Hepatocyte (in vitro differentiated cells): ENCODE results near the gene GNPDA1. TPM values are rescaled to one million over a fixed set of nuclear protein-coding genes. Genes with fewer than 3 reads are reported as not detected.

ENCODE experiments used
- DNase-seq: peaks from one replicate; pipeline ENCODE4 v3.0.0-alpha.2; 2016; ENCODE audit warnings: low spot score
- H2AFZ ChIP-seq: fragments of 200-600 bp; sonication (generic); 2 replicates; pipeline ENCODE4 v1.6.0; 2016; ENCODE audit warnings: antibody characterized with exemption, mild to moderate bottlenecking
- H3K27ac ChIP-seq: fragments of 200-600 bp; sonication (generic); 2 replicates; pipeline ENCODE4 v1.5.1; 2016; ENCODE audit warnings: mild to moderate bottlenecking
- H3K27me3 ChIP-seq: fragments of 200-600 bp; sonication (generic); 2 replicates; pipeline ENCODE4 v1.6.1; 2016
- H3K36me3 ChIP-seq: fragments of 200-600 bp; sonication (generic); replicated peaks from 2 replicates; pipeline ENCODE4 v1.5.1; 2016; ENCODE audit warnings: low read depth; ENCODE audit not compliant: insufficient read depth
- H3K4me1 ChIP-seq: fragments of 200-600 bp; sonication (generic); 2 replicates; pipeline ENCODE4 v1.5.1; 2016; ENCODE audit warnings: mild to moderate bottlenecking, moderate library complexity; ENCODE audit not compliant: insufficient read depth
- H3K4me2 ChIP-seq: fragments of 200-600 bp; sonication (generic); 2 replicates; pipeline ENCODE4 v1.6.0; 2016
- H3K4me3 ChIP-seq: fragments of 200-600 bp; sonication (generic); 2 replicates; pipeline ENCODE4 v1.5.1; 2016; ENCODE audit warnings: mild to moderate bottlenecking
- H3K79me2 ChIP-seq: fragments of 200-600 bp; sonication (generic); 2 replicates; pipeline ENCODE4 v1.6.0; 2017; ENCODE audit warnings: mild to moderate bottlenecking
- H3K9me2 ChIP-seq: fragments of 200-600 bp; sonication (generic); replicated peaks from 2 replicates; pipeline ENCODE4 v1.6.0; 2017; ENCODE audit warnings: mild to moderate bottlenecking; ENCODE audit not compliant: insufficient read depth
- H3K9me3 ChIP-seq: fragments of 200-600 bp; sonication (generic); 2 replicates; pipeline ENCODE4 v1.5.1; 2016; ENCODE audit warnings: low read depth, mild to moderate bottlenecking
- H4K20me1 ChIP-seq: fragments of 200-600 bp; sonication (generic); 2 replicates; pipeline ENCODE4 v1.6.0; 2016; ENCODE audit warnings: mild to moderate bottlenecking; ENCODE audit not compliant: insufficient read depth, poor library complexity, severe bottlenecking
- CTCF ChIP-seq: fragments of 200-600 bp; sonication (generic); IDR thresholded peaks from 2 replicates; pipeline ENCODE4 v1.5.1; 2016; ENCODE audit warnings: antibody characterized with exemption, mild to moderate bottlenecking; ENCODE audit not compliant: poor library complexity
- EZH2 ChIP-seq: fragments of 200-600 bp; sonication (generic); IDR thresholded peaks from 2 replicates; pipeline ENCODE4 v1.6.1; 2016; ENCODE audit warnings: antibody characterized with exemption, mild to moderate bottlenecking, borderline replicate concordance
- EZH2phosphoT487 ChIP-seq: fragments of 200-600 bp; sonication (generic); IDR thresholded peaks from one replicate; pipeline ENCODE4 v1.6.1; 2018; ENCODE audit warnings: antibody characterized with exemption, mild to moderate bottlenecking, low read depth, moderate library complexity; ENCODE audit not compliant: unreplicated experiment, severe bottlenecking
- WGBS: methylation state at CpG from one replicate; pipeline ENCODE4 v1.1.6; 2016; ENCODE audit warnings: low lambda C conversion rate; ENCODE audit errors: missing lambda C conversion rate; 5-methylcytosine and 5-hydroxymethylcytosine counted together
- polyA plus RNA-seq: library from polyadenylated mRNA; unstranded; fragments of >200 nt; fragmentation: Nextera tagmentation; extraction: Ambion mirVana; gene quantifications from 2 replicates; pipeline ENCODE4 v1.2.1, GENCODE V29; 2016
- total RNA-seq: library from RNA; depleted of rRNA; stranded (reverse); fragments of >200 nt; gene quantifications from 2 replicates; pipeline ENCODE4 v1.2.3, GENCODE V29; 2014

The GNPDA1 gene
- total and polyA plus RNA-seq, 2 experiments from 2014 or later, result 97.3 to 106 TPM

GRCh38 chr5:141966963-141967333, 45.9 kb downstream of the GNPDA1 start:
- no peaks in the 10 kb centered on the region for H3K27me3 ChIP-seq
- H4K20me1 ChIP-seq, result no peaks in the 10 kb centered on the region
- TF ChIP-seq CTCF, result no peak
- TF ChIP-seq EZH2phosphoT487, result no peak
- TF ChIP-seq EZH2, result no peak
- H3K9me3 ChIP-seq, result no peaks in the 10 kb centered on the region
- no peak overlapping the region for H3K4me2 ChIP-seq
- H3K27ac ChIP-seq, result no peak overlapping the region
- peaks cover 23% of the 10 kb centered on the region for H3K79me2 ChIP-seq
- H3K36me3 ChIP-seq, result no peaks in the 10 kb centered on the region
- H3K4me3 ChIP-seq, result no peak overlapping the region
- WGBS, result 87% methylated on average over 2 of the region's 2 CpGs
- peaks cover 6% of the 10 kb centered on the region for H3K4me1 ChIP-seq
- no peak for DNase-seq
- no peak overlapping the region for H2AFZ ChIP-seq
- H3K9me2 ChIP-seq, result no peaks in the 10 kb centered on the region

GRCh38 chr5:141966275-141966962, 46.4 kb downstream of the GNPDA1 start:
- Histone ChIP-seq H3K9me3 (no peaks in the 10 kb centered on the region), H3K27me3 (no peaks in the 10 kb centered on the region), H3K4me2 (no peak overlapping the region), H3K9me2 (no peaks in the 10 kb centered on the region), H3K27ac (no peak overlapping the region), H3K4me3 (no peak overlapping the region), H3K79me2 (peaks cover 17% of the 10 kb centered on the region), H2AFZ (no peak overlapping the region), H3K4me1 (peaks cover 6% of the 10 kb centered on the region), H4K20me1 (no peaks in the 10 kb centered on the region), H3K36me3 (no peaks in the 10 kb centered on the region)
- no peak for DNase-seq
- 83% methylated on average over 4 of the region's 4 CpGs for WGBS
- TF ChIP-seq EZH2 (no peak), CTCF (no peak), EZH2phosphoT487 (no peak)

- Histone ChIP-seq H3K79me2 (peaks cover 4% of the 10 kb centered on the region), H3K4me1 (peaks cover 5% of the 10 kb centered on the region), H3K4me2 (no peak overlapping the region), H3K9me2 (no peaks in the 10 kb centered on the region), H3K27ac (no peak overlapping the region), H3K4me3 (no peak overlapping the region), H3K9me3 (no peaks in the 10 kb centered on the region), H3K27me3 (no peaks in the 10 kb centered on the region), H3K36me3 (no peaks in the 10 kb centered on the region), H4K20me1 (no peaks in the 10 kb centered on the region), H2AFZ (no peak overlapping the region)
- TF ChIP-seq CTCF, result no peak
- no peak for DNase-seq
- 74% methylated on average over 7 of the region's 7 CpGs for WGBS
Measured at GRCh38 chr5:141965071-141965470, 47.8 kb downstream of the GNPDA1 start.
